H1 (cell line): Measurements from ENCODE around the gene STAU1. TPM values are rescaled to one million over a fixed set of nuclear protein-coding genes. Genes with fewer than 3 reads are reported as not detected.

ENCODE experiments used
- CTCF ChIA-PET: fragments of 300-600 bp; sonication (Branson Sonifier 250); formaldehyde crosslinking; loops from one replicate; lab custom pipeline; 2021; ENCODE audit not compliant: partially characterized antibody; lab: Charles Lee
- POLR2A ChIA-PET: fragments of 300-600 bp; sonication (Branson Sonifier 250); formaldehyde crosslinking; loops from one replicate; lab custom pipeline; 2021; ENCODE audit warnings: inconsistent platforms; ENCODE audit not compliant: partially characterized antibody; lab: Charles Lee
- DNase-seq, 2 experiments: peaks; one replicate each; pipeline versions ENCODE4 v3.0.0 to v3.0.0-alpha.2; 2010 to 2022; ENCODE audit warnings: low spot score in 2 of 2, low read depth in 1 of 2, mixed read lengths in 1 of 2
- FAIRE-seq: peaks from 2 replicates; lab custom pipeline; 2011; peaks lifted over from hg19 to GRCh38; lab: Jason Lieb, UNC
- H2AFZ ChIP-seq: 2 replicates; pipeline ENCODE4 v1.8.1; 2012; ENCODE audit warnings: low read length, inconsistent platforms
- H2AK5ac ChIP-seq: 2 replicates; pipeline ENCODE4 v1.6.1; 2013; ENCODE audit warnings: low read depth, low read length
- H2BK120ac ChIP-seq: replicated peaks from 2 replicates; pipeline ENCODE3; 2013; ENCODE audit warnings: low read depth, low read length, inconsistent platforms
- H2BK12ac ChIP-seq: 2 replicates; pipeline ENCODE4 v1.6.1; 2013; ENCODE audit warnings: low read depth, low read length
- H2BK15ac ChIP-seq: 2 replicates; pipeline ENCODE4 v1.6.1; 2013; ENCODE audit warnings: low read length
- H2BK20ac ChIP-seq: 2 replicates; pipeline ENCODE4 v1.6.1; 2013; ENCODE audit warnings: low read length
- H2BK5ac ChIP-seq: 2 replicates; pipeline ENCODE4 v1.6.1; 2013; ENCODE audit warnings: low read depth, low read length
- H3K14ac ChIP-seq: 2 replicates; pipeline ENCODE4 v1.6.1; 2013; ENCODE audit warnings: inconsistent platforms; ENCODE audit not compliant: insufficient read length
- H3K18ac ChIP-seq: 2 replicates; pipeline ENCODE4 v1.6.1; 2013; ENCODE audit warnings: low read length; ENCODE audit errors: extremely low read depth
- H3K23ac ChIP-seq: 2 replicates; pipeline ENCODE4 v1.6.1; 2013; ENCODE audit warnings: inconsistent platforms; ENCODE audit not compliant: insufficient read length
- H3K23me2 ChIP-seq: 2 replicates; pipeline ENCODE4 v1.6.1; 2013; ENCODE audit warnings: low read depth, low read length
- H3K27ac ChIP-seq: 2 replicates; pipeline ENCODE4 v1.6.1; 2011; ENCODE audit warnings: low read depth, low read length, inconsistent platforms
- H3K27me3 ChIP-seq, 4 experiments: replicated peaks in 1 of 4; 1 replicate in 1 of 4; 2 replicates in 3 of 4; pipeline versions ENCODE4 v1.6.1 to v1.8.1; 2011 to 2013; ENCODE audit warnings: low read length in 3 of 4, mild to moderate bottlenecking in 3 of 4, inconsistent platforms in 2 of 4, mixed read lengths in 2 of 4, moderate library complexity in 1 of 4; ENCODE audit not compliant: control insufficient read depth in 3 of 4, insufficient read depth in 3 of 4; ENCODE audit errors: extremely low read depth in 1 of 4
- H3K36me3 ChIP-seq, 4 experiments: 2 replicates each; pipeline versions ENCODE4 v1.6.1 to v1.8.1; 2011 to 2013; ENCODE audit warnings: mild to moderate bottlenecking in 4 of 4, low read length in 3 of 4, moderate library complexity in 2 of 4, control low read depth in 1 of 4, inconsistent platforms in 1 of 4; ENCODE audit not compliant: insufficient read depth in 4 of 4, control insufficient read depth in 2 of 4
- H3K4ac ChIP-seq: replicated peaks from 2 replicates; pipeline ENCODE3; 2013; ENCODE audit warnings: low read length, low read depth, mixed read lengths, inconsistent platforms; ENCODE audit not compliant: insufficient read length
- H3K4me1 ChIP-seq, 4 experiments: replicated peaks in 1 of 4; 1 replicate in 1 of 4; 2 replicates in 3 of 4; pipeline versions ENCODE4 v1.6.1 to v1.8.1; 2011 to 2013; ENCODE audit warnings: low read length in 3 of 4, inconsistent platforms in 2 of 4, mixed read lengths in 1 of 4; ENCODE audit not compliant: insufficient read depth in 4 of 4, control insufficient read depth in 3 of 4
- H3K4me2 ChIP-seq, 2 experiments: 2 replicates each; pipeline versions ENCODE4 v1.6.1 to v1.8.1; 2011 to 2013; ENCODE audit warnings: low read depth in 2 of 2, low read length in 2 of 2, control low read depth in 1 of 2, inconsistent platforms in 1 of 2, mild to moderate bottlenecking in 1 of 2; ENCODE audit not compliant: insufficient read depth in 1 of 2
- H3K4me3 ChIP-seq, 4 experiments: fragments of 200-600, 300-600 bp in 1 of 4; sonication (generic), shearing (Covaris generic), sonication (Bioruptor Twin) in 1 of 4; 2 replicates each; pipeline versions ENCODE4 v1.5.1 to v1.8.1; 2011 to 2016; ENCODE audit warnings: low read length in 4 of 4, low read depth in 3 of 4, control low read depth in 2 of 4, inconsistent platforms in 2 of 4, mild to moderate bottlenecking in 2 of 4, mixed read lengths in 1 of 4, moderate library complexity in 1 of 4; ENCODE audit not compliant: insufficient read depth in 2 of 4; ENCODE audit errors: extremely low read depth in 1 of 4
- H3K56ac ChIP-seq: replicated peaks from 2 replicates; pipeline ENCODE3; 2013; ENCODE audit warnings: low read depth, mild to moderate bottlenecking, mixed read lengths, low read length, inconsistent platforms; ENCODE audit not compliant: insufficient read length
- H3K79me1 ChIP-seq: 2 replicates; pipeline ENCODE4 v1.6.1; 2013; ENCODE audit warnings: low read depth, low read length, control low read depth
- H3K79me2 ChIP-seq, 2 experiments: 2 replicates each; pipeline versions ENCODE4 v1.6.1 to v1.8.1; 2012 to 2013; ENCODE audit warnings: low read length in 2 of 2, mild to moderate bottlenecking in 2 of 2, inconsistent platforms in 1 of 2; ENCODE audit not compliant: insufficient read depth in 2 of 2, control insufficient read depth in 1 of 2
- H3K9ac ChIP-seq, 4 experiments: replicated peaks in 1 of 4; 1 replicate in 1 of 4; 2 replicates in 3 of 4; pipeline versions ENCODE4 v1.6.1 to v1.8.1; 2011 to 2013; ENCODE audit warnings: low read depth in 3 of 4, low read length in 3 of 4, control low read depth in 2 of 4, mild to moderate bottlenecking in 2 of 4, moderate library complexity in 2 of 4, inconsistent platforms in 1 of 4; ENCODE audit errors: extremely low read depth in 1 of 4
- H3K9me3 ChIP-seq, 2 experiments: 2 replicates each; pipeline versions ENCODE4 v1.6.1 to v1.8.1; 2012 to 2013; ENCODE audit warnings: mild to moderate bottlenecking in 2 of 2, moderate library complexity in 2 of 2, control low read depth in 1 of 2, inconsistent platforms in 1 of 2, low read depth in 1 of 2, low read length in 1 of 2, mixed read lengths in 1 of 2; ENCODE audit not compliant: insufficient read depth in 2 of 2
- H4K20me1 ChIP-seq, 2 experiments: replicated peaks in 1 of 2; 2 replicates each; pipeline versions ENCODE3 to v1.8.1; 2011 to 2013; ENCODE audit warnings: inconsistent platforms in 2 of 2, low read length in 2 of 2, mild to moderate bottlenecking in 1 of 2; ENCODE audit not compliant: insufficient read depth in 2 of 2, control insufficient read depth in 1 of 2
- H4K5ac ChIP-seq: 2 replicates; pipeline ENCODE4 v1.6.1; 2013; ENCODE audit warnings: low read length, low read depth, mixed read lengths, inconsistent platforms; ENCODE audit not compliant: insufficient read length
- H4K8ac ChIP-seq: 2 replicates; pipeline ENCODE4 v1.8.0; 2013; ENCODE audit warnings: mild to moderate bottlenecking, moderate library complexity, low read length, inconsistent platforms; ENCODE audit not compliant: insufficient read depth; ENCODE audit errors: extremely low read depth
- H4K91ac ChIP-seq: replicated peaks from 2 replicates; pipeline ENCODE3; 2013; ENCODE audit warnings: low read length, mixed read lengths, inconsistent platforms; ENCODE audit not compliant: insufficient read length
- ATF2 ChIP-seq: IDR thresholded peaks from 2 replicates; pipeline ENCODE4 v1.6.1; 2012; ENCODE audit warnings: low read length, inconsistent platforms
- BACH1 ChIP-seq: IDR thresholded peaks from 2 replicates; pipeline ENCODE4 v1.6.1; 2012; ENCODE audit warnings: low read length, improper control_type of control experiment
- CHD2 ChIP-seq: IDR thresholded peaks from 2 replicates; pipeline ENCODE4 v1.6.1; 2012; ENCODE audit warnings: low read length, improper control_type of control experiment
- CTCF ChIP-seq, 3 experiments: IDR thresholded peaks; 1 replicate in 2 of 3; 2 replicates in 1 of 3; pipeline versions ENCODE4 v1.5.1 to v1.6.1; 2011; ENCODE audit warnings: low read length in 3 of 3, mild to moderate bottlenecking in 3 of 3, inconsistent platforms in 2 of 3, low read depth in 1 of 3, moderate library complexity in 1 of 3; ENCODE audit not compliant: insufficient read depth in 1 of 3; ENCODE audit errors: control extremely low read depth in 1 of 3
- EZH2 ChIP-seq: fragments of 200-600 bp; sonication (generic); IDR thresholded peaks from 2 replicates; pipeline ENCODE4 v1.7.1; 2012; ENCODE audit warnings: low read depth, mild to moderate bottlenecking, moderate library complexity, low read length, inconsistent platforms; ENCODE audit not compliant: severe bottlenecking
- HDAC6 ChIP-seq: IDR thresholded peaks from one replicate; pipeline ENCODE4 v1.7.1; 2012; ENCODE audit warnings: low read depth, mild to moderate bottlenecking, inconsistent platforms, low read length, moderate library complexity
- JUN ChIP-seq: IDR thresholded peaks from 2 replicates; pipeline ENCODE4 v1.6.1; 2011; ENCODE audit warnings: low read depth, mild to moderate bottlenecking, improper control_type of control experiment, low read length
- KDM5A ChIP-seq: fragments of 200-600 bp; IDR thresholded peaks from 2 replicates; pipeline ENCODE4 v1.7.1; 2012; ENCODE audit warnings: mild to moderate bottlenecking, low read length, inconsistent platforms, mixed read lengths
- SAP30 ChIP-seq: fragments of 300-600 bp; sonication (generic); IDR thresholded peaks from 2 replicates; pipeline ENCODE4 v1.7.1; 2012; ENCODE audit warnings: low read length, moderate library complexity, mild to moderate bottlenecking, inconsistent platforms; ENCODE audit not compliant: insufficient read depth, insufficient replicate concordance
- WGBS, 2 experiments: shearing (Covaris generic) in 1 of 2; methylation state at CpG; one replicate each; pipeline versions ENCODE4 v1.1.6 to v1.1.7; 2013 to 2015; ENCODE audit warnings: low lambda C conversion rate in 2 of 2, mixed read lengths in 2 of 2, inconsistent platforms in 1 of 2, low coverage in 1 of 2, missing lambda C conversion rate in 1 of 2; ENCODE audit not compliant: insufficient replicate concordance in 2 of 2, insufficient coverage in 1 of 2, insufficient read length in 1 of 2; ENCODE audit errors: extremely low coverage in 1 of 2, missing lambda C conversion rate in 1 of 2; 5-methylcytosine and 5-hydroxymethylcytosine counted together
- polyA plus RNA-seq, 7 experiments: library from polyadenylated mRNA; depleted of rRNA in 3 of 7; stranded (reverse) in 5 of 7; unstranded in 2 of 7; fragments of >200 nt in 5 of 7; fragments of 200-250 nt in 2 of 7; gene quantifications; 1 replicate in 5 of 7; 2 replicates in 1 of 7; 4 replicates in 1 of 7; pipeline versions ENCODE4 v1.2.1 to v1.2.3, GENCODE V29; 2011 to 2013; ENCODE audit warnings: missing spikeins in 2 of 7, mixed read lengths in 2 of 7
- total RNA-seq: library from RNA; stranded (reverse); fragmentation: NEBNext Ultra II Directional; extraction: Animal tissue kit (Norgen Biotek cat#: 25700); gene quantifications from 2 replicates; pipeline ENCODE4 v1.2.1, GENCODE V29; 2021

STAU1 gene
- total and polyA plus RNA-seq, 2 of the 8 experiments (the other 6 are each of a cell fraction or from before 2014, with no cell fraction given), result 41.4 to 107 TPM

- Histone ChIP-seq H3K14ac (no peak overlapping the region), H3K4ac (no peak overlapping the region), H3K36me3 (peaks cover 2 to 16% (median 6%) of the 10 kb centered on the region in 4 experiments; a peak in 6 of 8 replicates), H2AK5ac (no peak overlapping the region), H2AFZ (no peak overlapping the region), H3K4me2 (no peak overlapping the region), H2BK20ac (no peak overlapping the region), H3K4me3 (no peak overlapping the region), H3K4me1 (peaks cover 0 to 6% (median 0%) of the 10 kb centered on the region in 4 experiments; a peak in 3 of 7 replicates), H3K27me3 (no peaks in the 10 kb centered on the region), H4K20me1 (peaks cover 3 to 4% of the 10 kb centered on the region in 2 experiments), H2BK5ac (peak overlapping the region; percentile 10; the same call in 1 of the 2 replicates), H3K79me2 (peaks cover 0 to 6% of the 10 kb centered on the region in 2 experiments; a peak in 1 of 4 replicates), H3K23ac (no peak overlapping the region), H4K5ac (no peak overlapping the region), H2BK12ac (no peak overlapping the region), H3K9ac (no peak overlapping the region), H3K18ac (no peak overlapping the region), H4K91ac (no peak overlapping the region), H3K56ac (no peak overlapping the region), H3K9me3 (no peaks in the 10 kb centered on the region), H2BK120ac (no peak overlapping the region), H3K27ac (no peak overlapping the region), H2BK15ac (no peak overlapping the region), H3K23me2 (0 out of 2 replicates have a peak, but pooled peaks cover 2% of the 10 kb centered on the region), H4K8ac (no peak overlapping the region), H3K79me1 (peaks cover 3% of the 10 kb centered on the region; the same call in 1 of the 2 replicates)
- FAIRE-seq, result no peak
- CTCF ChIA-PET, result interaction anchor here (0.8 to 3.4 kb wide), 25 partner anchors 9 to 187 kb away, joined by 3 to 22 read pairs (median 4); no protein-coding TSS in a partner anchor
- no peak for DNase-seq
- 81% methylated on average over 3 of the region's 3 CpGs; no CpG with 5 or more reads in 1 of the 2 experiments for WGBS, 2 experiments
- POLR2A ChIA-PET, result interaction anchor here (0.6 to 1.5 kb wide), 5 partner anchors 55 to 90 kb away, joined by 3 to 5 read pairs (median 4); partner anchors contain the start of gene STAU1
- TF ChIP-seq ATF2 (no peak), KDM5A (no peak), CHD2 (no peak), BACH1 (no peak), EZH2 (no peak), SAP30 (no peak), HDAC6 (no peak), JUN (no peak), CTCF (IDR thresholded peaks at IDR 0.05; ENCODE audit: control extremely low read depth in 1 of 3, insufficient read depth in 1 of 3, low read depth in 1 of 3, low read length in 3 of 3) (no peak)
Observed at GRCh38 chr20:49133571-49133970, 54.6 kb downstream of the STAU1 start.
